Fibroblast of upper back skin (primary cell): Measurements from ENCODE around the gene SEMA5B.

Experiments used
- DNase-seq: peaks from one replicate; pipeline ENCODE4 v3.0.0-alpha.2; 2013

Gene SEMA5B

DNA sequence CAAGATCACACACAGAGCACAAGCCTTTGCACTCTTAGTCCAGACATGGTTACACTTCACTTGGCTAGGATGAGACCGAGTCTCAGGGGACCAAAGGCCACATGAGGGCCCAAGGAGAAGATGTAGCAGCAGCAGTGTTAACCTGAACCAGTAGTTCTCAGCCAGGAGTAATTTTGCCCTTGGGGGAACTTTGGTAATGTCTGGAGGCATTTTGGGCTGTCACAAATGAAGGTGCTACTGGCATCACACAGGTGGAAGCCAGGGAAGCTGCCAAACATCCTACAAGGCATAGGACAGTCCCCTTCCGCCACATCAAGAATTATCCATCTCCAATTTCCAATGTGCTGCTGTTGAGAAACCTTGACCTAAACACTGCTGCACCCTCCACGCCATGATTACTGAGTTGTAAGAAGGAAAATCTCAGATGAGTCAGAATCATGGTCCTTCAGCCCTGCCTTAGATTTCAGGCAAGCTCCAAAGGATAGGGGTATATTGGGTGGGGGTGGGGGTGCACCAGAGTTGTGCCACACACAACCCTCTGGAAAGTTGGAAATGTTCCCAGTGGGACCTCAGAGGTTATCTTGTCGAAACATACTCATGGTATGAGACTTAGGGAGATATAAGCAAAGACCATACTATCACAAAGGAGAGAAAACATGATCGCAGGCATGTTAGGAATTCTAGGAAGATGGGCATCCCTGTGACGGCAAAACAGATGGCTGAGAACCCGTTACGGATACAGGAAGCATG, 36.2 kb downstream of the SEMA5B start:
- DNase-seq: no peak

DNA sequence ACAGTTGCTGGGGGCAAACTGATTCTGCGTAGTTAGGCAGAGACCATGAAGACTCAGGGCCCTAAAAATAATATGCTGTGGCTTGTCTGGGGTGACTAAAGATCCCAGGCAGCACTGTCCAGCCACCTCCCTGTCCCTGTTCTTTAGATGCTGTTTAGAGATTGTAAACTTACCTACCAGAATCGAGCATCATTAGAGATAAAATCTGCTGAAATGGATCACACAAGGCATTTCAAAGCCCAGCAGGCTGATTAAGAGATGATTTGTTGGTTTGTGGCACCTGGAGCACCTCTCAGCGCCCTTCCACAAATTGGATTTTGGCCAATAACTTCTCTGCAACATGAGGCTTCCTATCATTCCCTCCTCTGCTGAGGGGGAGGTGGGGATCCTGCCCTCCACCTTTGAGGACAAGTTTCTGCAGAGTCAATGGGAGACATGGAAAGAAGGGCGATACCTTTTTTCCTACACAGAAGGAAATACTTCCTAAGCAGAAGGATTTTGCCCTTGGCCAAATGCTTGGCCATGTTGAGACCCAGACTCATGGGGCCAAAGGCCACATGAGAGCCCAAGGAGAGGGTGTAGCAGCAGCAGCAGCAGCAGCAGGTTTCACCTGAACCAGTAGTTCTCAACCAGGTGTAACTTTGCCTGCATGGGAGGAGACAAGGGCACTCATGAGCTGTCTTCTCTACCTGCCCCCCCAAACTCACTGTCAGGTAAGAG, 37.5 kb downstream of the SEMA5B start:
- DNase-seq: no peak

DNA sequence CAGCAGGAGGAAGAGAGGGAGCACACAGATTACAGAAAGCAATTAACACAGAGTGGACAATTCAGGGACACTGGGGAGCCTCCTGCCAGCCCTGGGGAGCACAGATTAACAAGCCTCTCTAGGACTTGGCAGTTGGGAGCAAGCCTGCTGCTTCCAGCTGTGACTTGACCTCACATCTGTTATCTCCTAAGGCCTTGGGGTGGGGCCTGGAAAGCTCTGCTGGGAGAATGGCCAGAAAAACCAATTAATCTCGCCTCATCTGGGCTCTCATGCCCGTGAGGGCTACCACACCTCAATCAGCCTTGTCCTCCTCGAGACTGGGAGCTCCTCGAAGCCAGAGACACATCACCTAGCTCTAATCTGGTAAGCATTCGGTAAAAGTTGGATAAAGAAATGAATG, 39.1 kb downstream of the SEMA5B start:
- DNase-seq: no peak

DNA sequence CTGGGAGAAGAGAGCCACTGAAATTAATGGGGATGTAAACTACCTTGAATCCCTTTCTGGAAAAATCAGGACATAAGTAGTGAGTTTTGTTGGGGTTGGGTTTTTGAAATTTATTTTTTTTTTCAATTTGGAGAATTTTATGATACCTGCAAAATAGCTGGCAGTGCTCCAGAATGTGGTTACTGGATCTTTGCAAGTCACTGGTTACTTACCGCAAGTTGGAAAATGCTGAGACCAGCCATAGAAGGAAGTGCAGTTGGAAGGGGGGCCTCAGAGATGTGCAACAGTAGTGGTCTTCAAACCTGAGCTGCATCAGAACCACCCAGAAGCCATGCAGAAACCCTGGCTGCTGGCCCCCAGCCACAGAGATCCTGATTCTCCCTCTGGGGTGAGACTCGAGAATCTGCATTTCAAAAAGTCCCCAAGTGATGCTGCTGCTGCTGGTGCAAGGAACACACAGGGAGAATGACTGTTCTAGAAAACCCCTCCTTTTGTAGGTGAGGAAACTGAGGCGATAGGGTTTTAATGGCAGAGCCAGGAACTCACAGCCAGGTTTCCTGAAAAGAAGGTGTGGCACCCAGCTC, 39.7 kb downstream of the SEMA5B start:
- DNase-seq: no peak

DNA sequence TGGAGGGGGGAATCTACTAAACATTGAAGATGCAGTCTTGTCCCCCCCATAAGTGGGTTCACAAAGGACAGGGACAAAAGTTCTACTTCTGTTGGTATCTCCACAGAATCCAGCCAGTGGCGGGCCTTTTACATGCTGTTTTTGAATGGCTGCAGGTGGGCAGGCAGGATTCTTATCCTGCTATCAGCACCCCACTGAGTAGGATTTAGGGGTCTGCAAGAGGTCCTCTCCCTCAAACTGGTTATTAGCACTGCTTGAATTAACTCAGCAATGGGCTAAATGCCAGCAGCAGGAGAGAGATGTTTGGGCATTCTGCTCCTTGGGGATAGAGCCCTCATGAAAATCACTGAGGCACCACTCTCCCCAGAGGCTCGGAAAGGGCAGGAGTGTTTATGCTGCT, 40.3 kb downstream of the SEMA5B start:
- no peak for DNase-seq

DNA sequence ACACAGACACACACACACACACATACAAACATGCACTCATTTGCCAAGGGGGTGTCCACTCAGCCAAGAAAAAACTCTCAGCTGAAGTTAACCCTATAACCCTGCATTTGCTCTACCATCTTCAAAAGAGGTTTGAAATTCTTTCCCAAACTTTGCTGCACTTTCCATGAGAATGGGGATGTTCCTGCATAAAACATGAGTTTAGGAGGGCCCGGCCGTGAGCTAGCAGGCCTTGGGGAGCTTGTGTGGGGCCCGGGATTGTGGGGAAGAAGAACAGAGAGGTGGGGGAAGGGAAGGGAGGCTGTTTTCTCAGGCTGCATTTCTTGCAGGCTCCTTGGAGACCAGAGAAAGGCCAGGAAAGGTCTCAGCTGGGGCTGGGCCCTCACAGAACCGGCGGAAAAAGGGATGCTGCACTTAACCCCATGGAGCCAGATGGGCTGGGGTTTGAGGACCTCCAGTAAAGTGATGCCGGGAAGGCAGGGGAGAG, 40.8 kb downstream of the SEMA5B start:
- DNase-seq: no peak

DNA sequence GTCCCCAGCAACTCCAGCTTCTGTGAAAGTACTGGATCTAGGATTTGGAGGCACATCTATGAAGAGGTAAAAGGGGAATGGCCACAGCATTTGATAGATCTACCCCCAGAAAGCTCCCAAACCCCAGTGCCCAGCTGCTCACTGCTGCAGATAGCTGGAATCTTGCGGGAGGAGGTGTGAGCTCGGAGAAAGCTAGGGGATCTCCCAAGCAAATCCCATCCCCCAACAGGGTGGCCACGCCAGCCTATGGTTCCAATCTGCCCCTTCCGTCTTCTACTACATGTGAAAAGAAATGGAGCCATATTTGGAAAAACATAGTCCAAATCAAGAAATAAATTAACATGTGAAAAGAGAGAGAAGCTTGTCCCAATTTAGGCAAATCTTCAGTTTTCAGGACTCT, 42.0 kb downstream of the SEMA5B start:
- DNase-seq: no peak

DNA sequence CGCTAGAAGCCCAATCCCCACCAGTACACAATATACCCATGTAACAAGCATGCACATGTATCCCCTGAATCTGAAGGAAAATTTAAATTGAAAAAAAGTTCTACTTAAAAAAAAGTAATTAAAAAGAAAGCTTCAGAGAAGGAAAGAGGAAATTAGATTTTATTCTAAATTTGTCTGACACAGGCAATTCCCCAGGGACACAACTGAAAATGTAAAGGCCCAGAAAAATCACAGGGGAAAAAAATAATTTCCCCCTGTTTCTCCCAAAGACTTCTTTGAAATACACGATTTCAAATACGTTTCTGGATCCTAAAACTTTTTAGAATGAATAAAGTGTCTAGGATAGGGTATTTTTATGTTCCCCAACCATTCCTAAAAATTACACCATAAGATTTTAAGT, 42.9 kb downstream of the SEMA5B start:
- DNase-seq: no peak

DNA sequence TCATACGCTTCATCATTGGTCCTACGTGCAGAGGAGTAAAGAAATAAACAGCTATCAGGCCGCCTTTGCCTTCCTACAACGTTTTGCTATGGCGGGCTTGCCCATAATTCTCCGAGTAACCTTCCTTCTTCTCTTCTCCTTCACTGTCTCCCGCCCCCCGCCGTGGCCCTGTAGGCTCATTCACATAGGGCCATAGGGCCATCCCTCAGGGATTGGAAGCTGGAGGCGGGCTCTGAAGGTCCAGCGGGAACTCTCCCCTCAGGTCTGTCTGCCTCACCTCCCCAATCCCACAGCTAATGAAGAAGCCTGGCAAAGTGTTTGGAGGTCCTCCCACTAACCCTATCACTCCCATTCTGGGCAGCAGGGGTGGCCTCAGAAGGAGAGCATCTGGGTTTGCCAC, 43.6 kb downstream of the SEMA5B start:
- no peak for DNase-seq

DNA sequence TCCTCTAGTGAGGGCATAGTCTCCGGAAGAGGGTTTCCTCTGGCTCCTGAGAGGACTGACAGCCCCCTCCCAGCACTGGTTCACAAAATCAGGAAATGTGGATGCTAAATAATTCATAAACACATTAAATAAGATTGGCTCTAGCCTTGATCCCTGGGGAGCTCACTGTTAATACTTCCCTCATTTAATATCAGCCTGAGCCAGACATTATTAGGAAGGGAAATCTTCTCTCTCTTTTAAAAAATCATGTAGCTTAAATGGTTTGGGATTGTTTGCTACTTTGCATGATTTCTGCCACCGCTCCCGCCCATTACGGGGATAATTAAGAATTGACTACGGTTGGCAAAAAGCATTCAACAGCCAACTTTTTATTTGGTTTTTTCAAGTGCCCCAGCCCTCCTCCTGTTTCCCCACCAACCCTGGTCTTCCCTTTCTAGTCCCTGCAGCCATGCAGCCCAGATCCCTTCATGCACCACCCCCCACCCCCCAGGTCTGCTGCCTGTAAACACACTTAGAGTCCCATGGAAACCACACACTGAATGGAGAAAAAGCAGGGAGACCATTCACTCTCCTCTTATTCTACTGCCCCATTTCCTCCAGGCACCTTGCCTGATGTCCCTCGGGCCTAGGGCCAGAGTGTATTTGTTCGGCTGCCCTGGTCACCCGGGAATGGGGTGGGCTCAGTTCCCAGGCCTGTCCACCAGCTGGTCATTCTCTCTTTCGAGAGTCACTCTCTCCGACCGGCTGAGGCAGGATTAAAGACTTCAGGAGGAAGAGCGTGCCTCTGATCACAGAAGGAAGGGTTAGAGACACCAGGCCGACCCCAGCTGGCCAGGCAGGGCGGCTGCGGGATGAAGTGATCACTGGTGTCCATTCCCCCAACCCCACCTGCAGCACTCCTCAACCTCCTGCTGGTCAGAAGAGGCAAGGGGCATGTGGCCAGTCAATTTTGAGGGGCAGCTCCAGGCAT, 45.1 kb downstream of the SEMA5B start:
- no peak for DNase-seq

DNA sequence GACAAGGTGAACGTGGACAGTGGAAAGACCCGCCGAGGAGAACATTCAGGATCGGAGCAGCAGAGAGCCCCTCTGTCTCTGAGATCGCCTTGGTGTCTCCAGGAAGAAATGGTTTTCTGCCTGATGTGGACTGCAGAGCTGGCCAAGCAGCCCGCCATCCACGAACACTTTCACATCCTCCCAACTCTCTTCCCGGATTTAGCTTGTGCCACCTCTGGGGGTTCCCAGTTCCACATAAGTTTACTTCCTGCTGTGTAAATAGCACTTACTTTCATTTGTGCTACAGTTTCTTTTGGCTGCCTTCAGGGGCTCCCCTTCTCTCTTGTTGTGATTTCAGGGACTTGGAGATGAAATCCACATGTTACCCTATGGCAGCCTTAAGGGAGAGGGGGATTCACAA, 48.4 kb downstream of the SEMA5B start:
- no peak for DNase-seq

GRCh38 chr3:122978569-122978968, 49.0 kb downstream of the SEMA5B start:
- no peak for DNase-seq

DNA sequence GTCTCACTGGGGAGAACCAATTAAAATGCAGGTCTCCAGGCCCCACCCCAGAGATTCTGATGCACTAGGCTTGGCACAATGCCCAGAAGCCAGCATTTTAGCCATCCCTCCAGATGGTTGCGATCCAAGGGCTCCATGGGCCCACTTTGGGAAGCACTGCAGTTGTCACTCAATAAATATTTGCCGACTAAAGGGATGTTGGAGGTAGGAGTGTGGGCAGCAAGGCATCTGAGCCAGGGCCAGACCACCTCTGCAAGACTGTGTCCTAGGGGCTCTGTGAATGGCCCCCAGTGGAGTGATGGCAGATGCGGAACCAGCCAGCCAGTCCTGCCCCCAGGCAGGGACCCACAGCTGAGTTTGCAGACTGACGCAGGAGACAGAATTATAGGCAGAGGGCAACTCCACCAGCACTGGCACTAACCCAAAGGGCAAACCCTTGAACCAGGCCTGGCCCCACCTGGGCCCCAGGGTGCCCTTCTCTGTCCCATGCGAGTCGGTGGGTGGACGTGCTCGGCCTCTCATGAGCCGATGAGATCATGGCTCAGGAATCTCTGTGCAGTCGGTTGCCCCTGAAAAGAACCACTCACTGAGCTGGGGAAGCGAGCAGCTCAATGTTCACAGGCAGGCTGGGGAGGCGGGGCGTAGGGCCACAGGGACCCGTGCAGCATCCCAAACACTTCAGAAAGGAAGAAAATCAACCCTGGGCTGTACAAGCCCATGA, 49.7 kb downstream of the SEMA5B start:
- DNase-seq: peak; percentile 88

- no peak for DNase-seq
These were observed 51.7 kb downstream of the SEMA5B start for GRCh38 chr3:122975924-122976293.

- peak; percentile 89 for DNase-seq
These were observed 52.2 kb downstream of the SEMA5B start for GRCh38 chr3:122975163-122975923.

- DNase-seq: peak; percentile 71
These were observed 52.8 kb downstream of the SEMA5B start for GRCh38 chr3:122974764-122975162.

- DNase-seq: no peak
These were observed 53.5 kb downstream of the SEMA5B start for GRCh38 chr3:122973893-122974615.

- no peak for DNase-seq
These were observed 55.4 kb downstream of the SEMA5B start for GRCh38 chr3:122972141-122972540.

DNA sequence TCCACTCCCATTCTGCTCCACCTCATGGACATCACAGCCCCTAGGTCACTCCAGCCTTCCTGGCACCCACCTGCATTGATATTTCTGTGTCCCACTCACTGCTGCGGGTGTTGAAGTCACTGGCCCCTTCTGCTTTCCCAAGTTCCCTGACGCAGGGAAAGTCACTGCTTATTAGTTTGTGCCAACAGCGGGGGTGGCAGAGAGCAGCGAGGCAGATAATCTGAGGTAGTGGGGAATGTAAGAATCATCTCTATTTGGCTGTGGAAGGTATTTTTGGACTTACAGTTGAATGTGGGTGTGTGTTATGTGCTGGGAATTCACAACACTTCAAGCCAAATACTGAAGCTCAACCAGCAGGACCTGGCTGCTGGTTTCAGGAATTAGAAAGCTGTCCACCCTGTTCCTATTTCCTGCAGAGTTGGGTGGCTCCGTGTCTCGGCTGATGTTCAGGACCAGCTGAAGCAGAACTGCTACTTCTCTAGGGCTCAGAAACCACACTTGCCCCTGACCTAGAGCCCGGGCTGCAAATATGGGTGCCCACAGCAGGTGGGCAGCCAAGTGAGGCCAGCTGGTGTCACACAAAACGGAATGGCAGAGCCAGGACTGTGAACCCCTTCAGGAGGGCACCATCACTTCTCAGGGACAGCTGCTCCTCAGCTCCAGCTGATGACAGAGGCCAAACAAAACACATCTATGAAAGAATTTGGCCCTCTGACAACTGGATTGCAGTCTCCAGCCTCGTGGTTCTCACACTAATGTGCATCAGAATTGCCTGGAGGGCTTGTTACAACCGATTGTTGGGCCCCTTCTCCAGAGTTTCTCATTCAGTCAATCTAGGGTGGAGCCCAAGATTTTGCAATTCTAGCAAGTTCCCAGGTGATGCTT, 57.7 kb downstream of the SEMA5B start:
- DNase-seq: peak; percentile 61

DNA sequence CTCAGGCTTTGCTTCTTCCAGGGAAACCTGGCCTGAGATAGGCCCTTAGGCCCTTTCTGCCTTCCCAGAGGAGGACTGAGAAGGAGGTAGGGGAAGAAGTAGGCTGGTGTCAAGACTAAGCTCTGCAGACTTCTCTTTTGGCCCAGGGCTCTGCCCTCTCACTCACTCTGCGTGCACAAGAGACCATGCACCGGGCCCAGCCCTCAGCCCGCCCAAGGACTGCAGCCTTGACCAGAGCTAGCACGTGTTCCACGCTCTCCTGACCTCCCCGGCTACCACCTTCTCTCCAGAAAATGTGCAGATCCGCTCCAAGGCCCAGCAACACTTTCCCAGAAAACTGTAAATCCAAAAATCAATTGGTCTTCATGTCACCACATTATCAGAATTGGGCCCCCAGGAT, 59.8 kb downstream of the SEMA5B start:
- DNase-seq: no peak
